AG10803 (cell line): ENCODE data around the gene HIGD1B.
"Not testable (repeated sequence)": the region's sequence is repeated elsewhere in the genome, so short reads cannot be mapped to it uniquely, and the experiment has no call there.

Experiments
- DNase-seq: peaks from one replicate; pipeline ENCODE4 v3.0.0; 2010; ENCODE audit warnings: low read depth
- H3K4me3 ChIP-seq: 2 replicates; pipeline ENCODE4 v1.5.1; 2011; ENCODE audit warnings: mild to moderate bottlenecking, low read length, control low read depth
- TF ChIP-seq, protein P1 (sequence below): conservative IDR thresholded peaks from 2 replicates; pipeline ENCODE4 v1.5.1; 2011; ENCODE audit warnings: mild to moderate bottlenecking, low read length, control low read depth, inconsistent platforms

The HIGD1B gene

DNA sequence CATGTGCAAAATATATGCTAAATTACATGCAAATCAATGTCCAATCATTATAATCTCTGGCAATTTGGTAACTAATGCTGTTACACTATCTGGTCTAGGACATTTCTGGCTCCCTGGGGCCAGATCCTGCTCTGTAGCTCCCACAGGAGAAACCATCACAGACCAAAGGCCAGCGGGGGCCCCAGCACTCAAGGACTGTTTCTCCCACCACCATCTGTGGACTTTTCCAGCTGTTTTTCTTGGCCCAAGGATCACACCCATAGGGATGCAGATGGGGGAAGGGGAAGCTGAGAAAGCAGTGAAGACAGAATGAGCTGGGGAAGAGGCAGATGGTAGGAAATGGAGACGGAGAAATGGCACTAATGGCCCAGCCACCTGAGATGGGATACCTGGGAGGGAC, at the start of gene HIGD1B:
HIGD1B (plus strand) TSS at position 298 of the 400 bp plus-strand sequence. CDS start 270 bp downstream, outside the sequence.
- TF ChIP-seq, protein P1, sequence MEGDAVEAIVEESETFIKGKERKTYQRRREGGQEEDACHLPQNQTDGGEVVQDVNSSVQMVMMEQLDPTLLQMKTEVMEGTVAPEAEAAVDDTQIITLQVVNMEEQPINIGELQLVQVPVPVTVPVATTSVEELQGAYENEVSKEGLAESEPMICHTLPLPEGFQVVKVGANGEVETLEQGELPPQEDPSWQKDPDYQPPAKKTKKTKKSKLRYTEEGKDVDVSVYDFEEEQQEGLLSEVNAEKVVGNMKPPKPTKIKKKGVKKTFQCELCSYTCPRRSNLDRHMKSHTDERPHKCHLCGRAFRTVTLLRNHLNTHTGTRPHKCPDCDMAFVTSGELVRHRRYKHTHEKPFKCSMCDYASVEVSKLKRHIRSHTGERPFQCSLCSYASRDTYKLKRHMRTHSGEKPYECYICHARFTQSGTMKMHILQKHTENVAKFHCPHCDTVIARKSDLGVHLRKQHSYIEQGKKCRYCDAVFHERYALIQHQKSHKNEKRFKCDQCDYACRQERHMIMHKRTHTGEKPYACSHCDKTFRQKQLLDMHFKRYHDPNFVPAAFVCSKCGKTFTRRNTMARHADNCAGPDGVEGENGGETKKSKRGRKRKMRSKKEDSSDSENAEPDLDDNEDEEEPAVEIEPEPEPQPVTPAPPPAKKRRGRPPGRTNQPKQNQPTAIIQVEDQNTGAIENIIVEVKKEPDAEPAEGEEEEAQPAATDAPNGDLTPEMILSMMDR: no peak
- DNase-seq: no peak
- no peak within 1 kb of the TSS for H3K4me3 ChIP-seq

DNA sequence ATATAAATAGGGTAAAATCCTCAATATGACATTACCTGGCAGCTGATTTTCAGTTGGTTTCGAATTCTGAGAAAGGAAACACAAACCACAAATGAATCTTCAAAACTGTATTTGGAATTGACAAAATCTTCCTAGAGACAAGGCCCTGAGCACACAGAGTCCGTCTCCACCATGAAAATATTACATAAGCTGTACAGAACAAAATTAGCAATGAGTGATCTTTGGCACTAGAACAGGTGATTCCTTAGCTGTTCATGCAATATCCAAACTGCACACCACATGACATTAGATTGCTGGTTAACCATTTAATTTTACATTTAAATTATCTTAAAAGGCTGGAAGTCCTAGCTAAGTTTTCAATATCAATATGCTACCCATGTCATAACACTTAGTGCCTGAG, 49.3 kb upstream of the HIGD1B start:
- no peak overlapping the region for H3K4me3 ChIP-seq
- DNase-seq: no peak
- TF ChIP-seq, protein P1: no peak

- TF ChIP-seq, protein P1: no peak
- no peak overlapping the region for H3K4me3 ChIP-seq
- DNase-seq: no peak
Measured at GRCh38 chr17:44801880-44802279, 45.8 kb upstream of the HIGD1B start.

GRCh38 chr17:44804302-44805089, 43.2 kb upstream of the HIGD1B start:
- DNase-seq: no peak
- TF ChIP-seq, protein P1: no peak
- H3K4me3 ChIP-seq: no peak overlapping the region

DNA sequence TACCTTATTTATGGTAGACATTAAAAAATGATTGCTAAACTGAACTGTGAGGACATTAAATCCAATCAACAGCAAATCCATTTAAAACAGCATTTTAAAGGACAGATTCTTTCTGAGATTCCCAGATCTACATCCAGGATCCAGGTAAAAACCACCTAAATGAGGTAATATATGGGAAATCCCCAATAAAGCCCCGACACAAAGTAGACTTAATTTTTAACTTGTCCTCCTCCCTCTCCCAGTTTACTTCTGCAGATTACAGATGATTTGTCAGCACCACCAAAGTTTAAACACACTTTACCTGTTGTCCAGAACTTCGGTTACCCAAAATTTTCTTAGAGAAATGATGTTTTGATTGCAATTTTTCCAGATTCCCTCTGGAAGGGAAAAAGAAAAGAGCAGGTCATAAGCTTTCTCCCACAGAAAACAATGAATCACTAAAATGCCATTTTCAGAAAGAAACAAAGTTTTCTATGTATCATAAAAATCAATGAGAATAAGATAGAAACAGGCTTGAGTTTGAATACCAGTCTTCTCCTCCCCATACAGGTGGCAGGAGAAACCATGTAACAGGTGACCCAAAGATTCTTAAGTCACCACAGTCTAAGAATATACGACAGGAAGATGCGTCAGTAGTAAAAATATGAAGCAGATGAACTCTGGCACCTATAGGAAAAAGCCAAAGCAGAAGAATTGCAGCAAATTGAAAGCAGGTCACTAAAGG, 40.4 kb upstream of the HIGD1B start:
- DNase-seq: no peak
- TF ChIP-seq, protein P1: no peak
- no peak overlapping the region for H3K4me3 ChIP-seq

DNA sequence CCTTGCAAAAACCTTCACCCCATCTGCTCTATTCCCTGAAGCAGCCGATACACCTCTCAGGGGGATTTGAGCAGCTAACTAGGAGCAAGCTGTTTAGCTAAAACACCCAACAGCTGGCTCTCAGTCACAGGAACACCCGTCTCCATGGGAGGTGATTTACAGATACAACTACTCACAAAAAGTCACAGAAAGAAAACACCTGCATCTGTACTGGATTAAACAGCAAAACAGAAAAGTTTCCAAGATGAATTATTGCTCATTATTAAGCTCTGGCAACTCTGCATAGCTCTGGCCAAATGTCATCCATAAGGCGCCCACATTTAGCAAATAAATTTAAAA, 39.9 kb upstream of the HIGD1B start:
- TF ChIP-seq, protein P1: no peak
- peak; percentile 88 for DNase-seq
- H3K4me3 ChIP-seq: no peak overlapping the region

- TF ChIP-seq, protein P1: no peak
- no peak for DNase-seq
- no peak overlapping the region for H3K4me3 ChIP-seq
Measured at GRCh38 chr17:44808156-44808555, 39.5 kb upstream of the HIGD1B start.

- H3K4me3 ChIP-seq, DNase-seq: not testable (repeated sequence)
Measured at GRCh38 chr17:44808656-44809388, 38.9 kb upstream of the HIGD1B start.
